ENCODE measurements around the gene CNOT6.

DNA sequence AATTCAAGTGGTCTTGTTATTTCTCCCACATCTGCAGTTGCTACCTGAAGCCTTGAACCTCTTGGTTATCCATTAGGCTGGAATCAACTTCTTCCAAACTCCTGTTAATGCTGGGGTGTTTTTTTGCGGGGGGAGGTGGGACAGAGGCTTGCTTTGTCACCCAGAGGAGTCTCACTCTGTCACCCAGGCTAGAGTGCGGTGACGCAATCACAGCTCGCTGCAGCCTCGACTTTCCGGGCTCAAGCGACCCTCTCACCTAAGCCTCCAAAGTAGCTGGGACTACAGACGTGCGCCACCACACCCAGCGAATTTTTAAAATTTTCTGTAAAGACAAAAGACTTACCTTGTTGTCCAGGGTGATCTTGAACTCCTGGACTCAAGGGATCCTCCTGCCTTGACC lies 92.7 kb downstream of the CNOT6 start:
- no peak for TF ChIP-seq CTCF (IDR thresholded peaks at IDR 0.05; ENCODE audit: low read depth, low read length)
- TF ChIP-seq EZH2phosphoT487 (IDR thresholded peaks at IDR 0.05; ENCODE audit: low read depth) = no peak
